Mesothelial cell of epicardium (in vitro differentiated cells): Measurements from ENCODE around the gene KLHL11. TPM values are rescaled to one million over a fixed set of nuclear protein-coding genes. Genes with fewer than 3 reads are reported as not detected.
A peak's percentile ranks its signal among the peaks of the same experiment; 100 is the strongest.

Source experiments
- DNase-seq, 2 experiments: peaks; one replicate each; pipeline ENCODE4 v3.0.0; 2021; ENCODE audit warnings: low spot score in 2 of 2; ENCODE audit not compliant: unreplicated experiment in 2 of 2
- H3K27ac Mint-ChIP-seq: 2 replicates; pipeline ENCODE4 v1.8.0; 2021; ENCODE audit warnings: mixed read lengths
- H3K27me3 Mint-ChIP-seq: 2 replicates; pipeline ENCODE4 v1.8.0; 2021; ENCODE audit warnings: low read depth, mixed read lengths
- H3K36me3 Mint-ChIP-seq: 2 replicates; pipeline ENCODE4 v1.8.0; 2021; ENCODE audit warnings: mixed read lengths
- H3K4me1 Mint-ChIP-seq: 2 replicates; pipeline ENCODE4 v1.8.0; 2021; ENCODE audit warnings: mixed read lengths
- H3K4me3 Mint-ChIP-seq: 2 replicates; pipeline ENCODE4 v1.8.0; 2021; ENCODE audit warnings: mild to moderate bottlenecking, moderate library complexity, mixed read lengths
- H3K9me3 Mint-ChIP-seq: 2 replicates; pipeline ENCODE4 v1.8.0; 2021; ENCODE audit warnings: mixed read lengths
- total RNA-seq: library from RNA; stranded (reverse); gene quantifications from 3 replicates; pipeline ENCODE4 v1.2.1, GENCODE V29; 2021
- TF ChIP-seq, protein P1 (sequence below): fragments of 200-600 bp; sonication (generic); IDR thresholded peaks from one replicate; pipeline ENCODE4 v1.5.0; 2021; ENCODE audit warnings: antibody characterized with exemption; ENCODE audit not compliant: unreplicated experiment

The KLHL11 gene
- total RNA-seq, 1 donor from 2014 or later: 21.9 TPM

GRCh38 chr17:41870627-41871026 is 5.4 kb upstream of the KLHL11 start:
- Mint-ChIP-seq H3K4me3 (no peak overlapping the region), H3K27ac (no peak overlapping the region), H3K36me3 (peaks cover 48% of the 10 kb centered on the region), H3K4me1 (peaks cover under 1% of the 10 kb centered on the region), H3K27me3 (no peaks in the 10 kb centered on the region), H3K9me3 (no peaks in the 10 kb centered on the region)
- TF ChIP-seq, protein P1, sequence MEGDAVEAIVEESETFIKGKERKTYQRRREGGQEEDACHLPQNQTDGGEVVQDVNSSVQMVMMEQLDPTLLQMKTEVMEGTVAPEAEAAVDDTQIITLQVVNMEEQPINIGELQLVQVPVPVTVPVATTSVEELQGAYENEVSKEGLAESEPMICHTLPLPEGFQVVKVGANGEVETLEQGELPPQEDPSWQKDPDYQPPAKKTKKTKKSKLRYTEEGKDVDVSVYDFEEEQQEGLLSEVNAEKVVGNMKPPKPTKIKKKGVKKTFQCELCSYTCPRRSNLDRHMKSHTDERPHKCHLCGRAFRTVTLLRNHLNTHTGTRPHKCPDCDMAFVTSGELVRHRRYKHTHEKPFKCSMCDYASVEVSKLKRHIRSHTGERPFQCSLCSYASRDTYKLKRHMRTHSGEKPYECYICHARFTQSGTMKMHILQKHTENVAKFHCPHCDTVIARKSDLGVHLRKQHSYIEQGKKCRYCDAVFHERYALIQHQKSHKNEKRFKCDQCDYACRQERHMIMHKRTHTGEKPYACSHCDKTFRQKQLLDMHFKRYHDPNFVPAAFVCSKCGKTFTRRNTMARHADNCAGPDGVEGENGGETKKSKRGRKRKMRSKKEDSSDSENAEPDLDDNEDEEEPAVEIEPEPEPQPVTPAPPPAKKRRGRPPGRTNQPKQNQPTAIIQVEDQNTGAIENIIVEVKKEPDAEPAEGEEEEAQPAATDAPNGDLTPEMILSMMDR: no peak
- DNase-seq: no peak

DNA sequence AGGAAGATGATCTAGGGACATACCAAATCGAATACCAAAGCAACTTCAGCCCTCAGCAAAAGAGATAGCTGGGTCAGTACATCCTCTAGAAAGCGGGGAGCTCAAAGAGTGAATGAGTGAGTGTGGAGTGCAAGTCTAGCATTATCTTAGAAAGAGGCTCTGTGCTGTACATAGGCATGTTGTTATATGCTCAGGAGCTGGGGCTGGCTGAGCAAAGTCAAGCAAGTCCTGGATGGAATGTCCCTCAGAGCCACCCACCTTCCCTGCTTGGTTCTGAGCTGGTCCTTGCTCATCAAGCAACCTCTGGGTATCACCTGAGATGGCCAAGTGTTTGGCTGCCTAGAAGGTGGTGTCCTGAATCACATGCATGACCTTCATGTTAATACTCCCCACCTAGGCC is 4.9 kb upstream of the KLHL11 start:
- no peak overlapping the region for H3K27ac Mint-ChIP-seq
- TF ChIP-seq, protein P1: no peak
- peaks cover 48% of the 10 kb centered on the region for H3K36me3 Mint-ChIP-seq
- no peak for DNase-seq
- H3K9me3 Mint-ChIP-seq: no peaks in the 10 kb centered on the region
- no peak overlapping the region for H3K4me3 Mint-ChIP-seq
- no peaks in the 10 kb centered on the region for H3K27me3 Mint-ChIP-seq
- peaks cover 3% of the 10 kb centered on the region for H3K4me1 Mint-ChIP-seq

GRCh38 chr17:41869426-41869825 is 4.2 kb upstream of the KLHL11 start:
- DNase-seq: no peak
- H3K36me3 Mint-ChIP-seq: peaks cover 44% of the 10 kb centered on the region
- H3K27me3 Mint-ChIP-seq: no peaks in the 10 kb centered on the region
- no peaks in the 10 kb centered on the region for H3K9me3 Mint-ChIP-seq
- peaks cover 3% of the 10 kb centered on the region for H3K4me1 Mint-ChIP-seq
- no peak overlapping the region for H3K27ac Mint-ChIP-seq
- TF ChIP-seq, protein P1: no peak
- no peak overlapping the region for H3K4me3 Mint-ChIP-seq

DNA sequence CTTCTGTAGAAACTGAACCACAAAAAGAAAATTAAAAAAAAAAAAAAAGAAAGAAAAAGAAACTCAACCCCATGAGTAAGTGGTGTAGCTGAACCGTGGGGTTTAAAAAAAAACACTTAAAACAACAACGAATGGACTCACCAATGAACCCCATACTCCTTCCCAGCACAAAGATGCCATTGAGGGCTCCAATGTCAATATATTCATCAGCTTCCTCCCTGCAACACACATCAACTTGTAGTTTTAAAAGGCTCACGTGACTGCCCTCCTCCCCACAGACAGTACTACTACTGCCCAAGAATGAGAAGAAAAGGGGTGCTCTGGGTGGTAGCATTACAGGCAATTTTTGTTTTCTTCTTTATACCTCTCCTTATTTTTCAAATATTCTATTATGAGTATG is 3.3 kb upstream of the KLHL11 start:
- no peak for DNase-seq
- peaks cover 39% of the 10 kb centered on the region for H3K36me3 Mint-ChIP-seq
- H3K4me1 Mint-ChIP-seq: peaks cover 3% of the 10 kb centered on the region
- no peak overlapping the region for H3K4me3 Mint-ChIP-seq
- no peaks in the 10 kb centered on the region for H3K9me3 Mint-ChIP-seq
- TF ChIP-seq, protein P1: no peak
- H3K27me3 Mint-ChIP-seq: no peaks in the 10 kb centered on the region
- H3K27ac Mint-ChIP-seq: no peak overlapping the region

DNA sequence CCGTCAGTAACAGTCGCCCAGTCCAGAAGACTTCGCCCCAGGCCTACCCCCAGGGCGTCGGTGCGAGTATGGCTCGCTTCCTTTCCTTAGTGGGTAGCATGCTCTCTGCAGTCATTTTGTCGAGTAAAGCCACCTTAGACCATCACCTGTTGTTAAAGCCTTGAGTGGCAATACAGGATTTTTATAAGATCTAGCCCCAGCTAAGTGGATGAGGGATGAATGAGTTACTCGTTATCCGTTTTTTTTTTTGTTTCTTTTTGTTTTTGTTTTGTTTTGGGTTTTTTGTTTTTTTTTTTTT is 322 bp upstream of the KLHL11 start:
- Mint-ChIP-seq H3K9me3 (no peaks in the 10 kb centered on the region), H3K4me1 (peaks cover 8% of the 10 kb centered on the region), H3K27me3 (no peaks in the 10 kb centered on the region), H3K36me3 (peaks cover 13% of the 10 kb centered on the region), H3K27ac (peak overlapping the region; percentile 91), H3K4me3 (no peak overlapping the region)
- TF ChIP-seq, protein P1: no peak
- DNase-seq: no peak

- no peak overlapping the region for H3K4me3 Mint-ChIP-seq
- H3K4me1 Mint-ChIP-seq: peaks cover 9% of the 10 kb centered on the region
- H3K27ac Mint-ChIP-seq: no peak overlapping the region
Measured at GRCh38 chr17:41864498-41864835, 756 bp downstream of the KLHL11 start.

More at GRCh38 chr17:41864498-41864835, 756 bp downstream of the KLHL11 start:
- Mint-ChIP-seq H3K27me3 (no peaks in the 10 kb centered on the region), H3K9me3 (no peaks in the 10 kb centered on the region), H3K36me3 (peaks cover 9% of the 10 kb centered on the region)
- DNase-seq: no peak
- TF ChIP-seq, protein P1: no peak
